Stimulated activated naive CD4-positive, alpha-beta T cell treated with Interleukin-2 at 50 U/mL for 16 hours (primary cell): ENCODE results near the gene HEXD.
A peak's percentile ranks its signal among the peaks of the same experiment; 100 is the strongest.
"Not testable (repeated sequence)": the region's sequence is repeated elsewhere in the genome, so short reads cannot be mapped to it uniquely, and the experiment has no call there.

Source experiments
- DNase-seq: peaks from one replicate; lab custom pipeline; 2025; lab: John Stamatoyannopoulos, UW

HEXD gene

DNA sequence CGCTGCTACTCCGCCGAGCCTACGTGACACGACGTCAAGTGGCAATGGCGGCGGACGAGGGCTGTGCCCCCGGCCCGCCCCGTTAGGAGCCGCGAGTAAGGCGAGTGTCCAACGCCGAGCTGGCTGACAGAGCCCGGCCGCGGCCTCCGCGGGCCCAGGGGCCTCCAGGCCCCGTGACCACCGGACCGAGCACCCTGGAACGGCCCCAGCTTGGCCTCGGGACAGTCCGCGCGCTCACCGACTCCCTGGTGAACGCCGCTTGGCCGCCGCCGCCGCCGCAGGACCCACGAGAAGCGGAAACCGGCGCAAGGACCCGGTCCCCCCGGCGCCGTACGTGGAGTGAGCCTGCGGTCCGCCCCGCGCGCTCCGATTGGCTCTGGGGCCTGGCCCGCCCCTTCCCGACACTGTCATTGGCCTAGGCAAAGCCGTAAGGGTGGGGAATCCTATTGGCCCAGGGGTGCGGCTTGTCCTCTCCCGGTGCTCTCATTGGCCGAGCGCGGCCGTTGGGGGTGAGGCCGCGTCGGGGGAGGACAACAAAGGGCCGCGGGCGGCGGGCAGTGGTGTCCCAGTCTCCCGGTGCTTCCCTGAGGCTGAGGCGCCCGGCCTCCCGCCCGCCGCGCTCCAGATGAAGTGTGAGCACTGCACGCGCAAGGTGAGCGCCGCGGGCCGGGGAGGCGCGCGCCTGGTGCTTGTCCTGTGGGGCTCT lies 40.2 kb downstream of the HEXD start, which contains the start of gene NARF:
NARF (plus strand) TSS at position 563 of the 706 bp plus-strand sequence; CDS start at position 626, 63 bp downstream.
- DNase-seq = peak; percentile 96

DNA sequence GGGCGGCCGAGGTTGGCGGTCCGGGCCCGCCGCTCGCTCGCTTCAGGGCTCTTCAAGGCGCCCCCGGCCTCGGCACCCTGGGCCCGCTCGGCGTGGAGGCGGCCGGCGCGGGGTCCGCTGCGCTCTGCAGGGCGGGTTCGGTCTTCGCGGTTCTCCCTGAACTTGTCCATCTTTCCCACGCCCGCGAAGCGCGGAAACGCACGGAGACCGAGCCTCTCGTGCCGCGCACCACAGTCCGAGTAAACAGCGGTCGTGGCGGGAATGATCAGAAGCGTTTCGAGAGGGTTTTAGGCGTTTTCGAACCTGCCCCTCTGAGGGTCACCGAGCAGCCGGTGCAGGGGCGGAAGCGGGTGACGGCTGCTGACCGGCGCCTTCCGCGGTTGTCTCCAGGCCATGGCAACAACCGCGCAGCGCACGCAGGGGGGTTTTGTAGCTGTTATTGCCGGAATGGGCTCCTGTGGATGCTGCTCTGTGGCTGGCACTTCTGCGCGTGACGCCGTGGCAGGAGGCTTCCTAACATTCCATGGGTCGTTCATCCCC lies 40.8 kb downstream of the HEXD start:
- DNase-seq = no peak

DNA sequence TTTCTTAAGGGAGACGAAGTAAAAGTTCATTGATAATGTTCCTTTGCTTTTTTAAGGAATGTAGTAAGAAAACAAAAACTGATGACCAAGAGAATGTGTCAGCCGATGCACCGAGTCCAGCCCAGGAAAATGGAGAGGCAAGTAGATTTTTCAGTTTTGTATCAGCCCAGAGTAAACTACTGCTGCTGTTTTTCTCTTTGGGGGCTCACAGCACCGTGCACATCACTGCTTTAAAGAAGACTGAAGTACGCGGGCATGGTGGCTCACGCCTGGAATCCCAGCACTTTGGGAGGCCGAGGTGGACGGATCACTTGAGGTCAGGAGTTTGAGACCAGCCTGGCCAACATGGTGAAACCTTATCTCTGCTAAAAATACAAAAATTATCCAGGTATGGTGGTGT lies 41.8 kb downstream of the HEXD start:
- not testable (repeated sequence) for DNase-seq

DNA sequence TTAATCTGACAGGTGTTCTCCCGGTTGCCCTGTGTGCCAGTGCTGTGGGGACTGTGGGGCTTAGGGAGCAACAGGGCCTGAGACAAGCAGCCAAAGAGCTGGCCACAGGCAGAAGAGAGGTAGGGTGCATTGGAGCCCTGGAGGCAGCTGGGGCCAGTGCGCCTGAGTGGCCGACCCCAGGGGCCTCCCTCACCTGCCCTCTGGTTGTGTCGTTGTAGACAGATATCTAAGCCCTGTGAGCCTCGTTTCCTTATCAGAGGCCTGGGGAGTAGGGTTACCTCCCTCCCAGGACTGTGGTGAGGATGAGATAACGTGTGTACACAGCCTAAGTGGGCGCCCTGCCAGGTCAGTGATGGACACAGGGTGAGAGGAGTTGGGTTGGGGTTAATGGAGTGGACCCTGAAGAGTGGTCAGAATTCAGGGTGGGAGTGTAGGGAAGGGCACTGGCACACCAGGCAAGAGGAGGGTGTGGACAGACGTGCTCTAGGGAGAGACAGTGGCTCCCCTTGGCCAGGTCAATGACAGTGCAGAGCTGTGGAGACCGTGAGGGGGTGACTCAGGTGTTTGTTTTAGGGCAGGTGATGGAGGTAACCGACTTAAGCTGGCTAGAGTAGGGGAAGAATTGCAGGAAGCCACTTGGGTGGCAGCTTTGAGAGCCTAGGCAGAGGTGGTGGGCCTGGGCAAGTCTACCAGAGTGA lies 43.8 kb downstream of the HEXD start:
- no peak for DNase-seq

DNA sequence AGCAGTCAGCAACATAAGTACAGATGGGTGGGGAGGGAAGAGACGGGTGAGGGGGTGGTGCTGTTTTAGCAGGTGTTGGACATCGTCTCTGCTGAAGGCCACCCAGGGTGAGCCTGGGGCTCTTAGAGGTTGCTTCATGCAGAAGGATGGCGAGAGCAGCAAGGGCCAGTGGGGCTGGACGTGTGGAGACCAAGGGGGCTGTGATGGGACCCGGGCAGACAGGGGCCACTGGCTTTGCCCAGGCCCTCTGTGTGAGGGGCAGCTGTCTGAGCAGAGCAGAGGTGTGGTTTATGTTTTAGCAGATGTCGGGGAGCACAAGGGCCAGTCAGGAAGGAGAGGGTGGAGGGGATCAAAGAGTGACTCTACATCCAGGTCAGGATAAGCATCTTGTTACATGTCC lies 45.2 kb downstream of the HEXD start:
- no peak for DNase-seq

DNA sequence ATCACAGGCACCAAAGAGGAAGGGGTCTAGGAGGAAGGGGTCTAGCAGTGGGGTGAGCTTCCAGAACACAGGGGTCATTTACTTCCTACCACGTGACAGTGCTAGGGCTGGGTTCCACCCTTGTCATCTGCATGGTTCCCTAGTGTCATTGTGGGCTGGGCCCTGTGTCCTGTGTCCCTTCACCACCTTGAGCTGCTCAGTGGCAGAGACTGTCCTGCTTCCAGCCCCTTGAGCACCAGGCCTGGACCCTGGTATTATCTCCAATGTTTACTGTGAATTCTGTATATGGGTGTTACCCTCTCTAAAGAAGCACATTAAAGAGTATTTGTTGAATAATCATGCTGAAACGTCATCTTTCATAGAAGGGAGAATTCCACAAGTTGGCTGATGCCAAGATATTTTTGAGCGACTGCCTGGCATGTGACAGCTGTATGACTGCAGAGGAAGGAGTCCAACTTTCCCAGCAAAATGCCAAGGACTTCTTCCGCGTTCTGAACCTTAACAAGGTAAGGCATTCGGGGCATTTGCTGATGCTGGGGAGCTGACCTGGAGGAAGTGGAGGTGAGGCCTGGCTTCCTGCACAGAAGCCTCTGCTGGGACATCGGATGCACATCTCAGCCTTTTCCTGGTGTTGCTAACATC lies 45.9 kb downstream of the HEXD start:
- DNase-seq = no peak

DNA sequence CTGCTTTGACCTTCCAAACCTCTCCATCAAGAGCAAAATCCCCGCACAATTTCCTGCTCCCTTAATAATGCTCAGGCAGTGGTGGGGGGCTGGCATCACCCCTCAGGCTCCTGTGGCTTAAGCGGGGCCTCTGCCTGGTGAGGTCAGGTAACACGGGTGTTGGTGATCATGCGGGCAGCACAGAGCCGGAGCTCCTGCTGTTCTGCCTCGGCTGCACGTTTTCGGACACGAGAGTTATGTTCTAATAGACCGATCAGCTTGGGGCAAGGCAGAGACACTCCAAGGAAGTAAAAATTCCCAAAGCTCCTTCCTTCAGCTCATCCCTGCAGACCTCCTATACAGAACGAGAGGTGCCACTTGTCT lies 46.4 kb downstream of the HEXD start:
- DNase-seq = no peak

DNA sequence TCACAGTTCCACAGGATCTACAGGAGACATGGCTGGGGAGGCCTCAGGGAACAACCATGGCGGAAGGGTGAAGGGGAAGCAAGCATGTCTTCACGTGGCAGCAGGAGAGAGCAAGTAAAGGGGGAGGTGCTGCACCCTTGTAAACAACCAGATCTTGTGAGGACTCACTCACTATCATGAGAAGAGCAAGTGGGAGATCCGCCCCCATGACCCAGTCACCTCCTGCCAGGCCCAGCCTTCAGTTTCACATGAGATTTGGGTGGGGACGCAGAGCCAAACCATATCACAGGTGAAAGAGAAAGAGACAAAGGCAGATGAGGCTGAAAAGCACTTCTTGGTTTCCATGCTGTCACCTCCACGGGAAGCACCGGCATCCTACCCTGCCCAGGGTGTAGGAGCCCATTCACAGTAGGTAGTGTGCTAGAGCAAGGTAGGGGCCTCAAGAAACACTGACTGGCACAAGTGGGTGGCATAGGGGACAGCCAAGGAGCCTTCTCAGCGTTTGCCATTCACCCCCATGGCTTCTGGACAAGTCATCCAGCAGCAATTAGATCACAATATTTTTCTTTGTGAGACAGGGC lies 47.0 kb downstream of the HEXD start:
- DNase-seq = no peak

DNA sequence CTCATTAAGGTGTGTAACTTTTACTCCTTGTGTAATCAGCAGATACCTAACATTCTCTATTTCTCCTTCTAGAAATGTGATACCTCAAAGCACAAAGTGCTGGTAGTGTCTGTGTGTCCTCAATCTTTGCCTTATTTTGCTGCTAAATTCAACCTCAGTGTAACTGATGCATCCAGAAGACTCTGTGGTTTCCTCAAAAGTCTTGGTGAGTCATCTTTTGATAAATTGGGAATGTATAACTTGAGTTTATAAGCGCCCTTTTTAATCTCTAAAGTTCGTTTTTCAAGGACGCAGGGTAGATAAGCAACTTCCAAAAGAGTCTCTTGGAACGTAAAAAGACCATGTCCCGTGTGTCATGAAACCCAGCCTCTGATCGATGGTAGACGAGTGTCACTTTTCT lies 50.5 kb downstream of the HEXD start:
- no peak for DNase-seq

DNA sequence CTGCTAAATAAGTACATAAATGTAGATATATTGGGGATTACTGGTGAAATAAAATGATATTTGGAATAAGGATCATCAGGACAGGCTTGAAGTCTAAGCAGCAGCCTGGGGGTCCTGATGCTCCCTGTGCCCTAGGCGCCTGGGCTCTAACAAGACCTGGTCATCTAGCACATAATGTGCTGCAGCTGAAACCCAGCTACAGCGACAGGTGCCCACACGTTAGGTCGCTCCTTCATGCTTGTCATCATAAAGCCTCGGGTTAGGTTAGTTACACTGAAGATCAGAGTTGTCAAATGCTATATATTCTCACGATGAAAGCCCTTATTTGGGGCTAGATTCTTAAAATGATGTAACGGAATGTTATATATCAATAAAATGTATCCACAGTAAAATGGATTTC lies 51.9 kb downstream of the HEXD start:
- DNase-seq = no peak

DNA sequence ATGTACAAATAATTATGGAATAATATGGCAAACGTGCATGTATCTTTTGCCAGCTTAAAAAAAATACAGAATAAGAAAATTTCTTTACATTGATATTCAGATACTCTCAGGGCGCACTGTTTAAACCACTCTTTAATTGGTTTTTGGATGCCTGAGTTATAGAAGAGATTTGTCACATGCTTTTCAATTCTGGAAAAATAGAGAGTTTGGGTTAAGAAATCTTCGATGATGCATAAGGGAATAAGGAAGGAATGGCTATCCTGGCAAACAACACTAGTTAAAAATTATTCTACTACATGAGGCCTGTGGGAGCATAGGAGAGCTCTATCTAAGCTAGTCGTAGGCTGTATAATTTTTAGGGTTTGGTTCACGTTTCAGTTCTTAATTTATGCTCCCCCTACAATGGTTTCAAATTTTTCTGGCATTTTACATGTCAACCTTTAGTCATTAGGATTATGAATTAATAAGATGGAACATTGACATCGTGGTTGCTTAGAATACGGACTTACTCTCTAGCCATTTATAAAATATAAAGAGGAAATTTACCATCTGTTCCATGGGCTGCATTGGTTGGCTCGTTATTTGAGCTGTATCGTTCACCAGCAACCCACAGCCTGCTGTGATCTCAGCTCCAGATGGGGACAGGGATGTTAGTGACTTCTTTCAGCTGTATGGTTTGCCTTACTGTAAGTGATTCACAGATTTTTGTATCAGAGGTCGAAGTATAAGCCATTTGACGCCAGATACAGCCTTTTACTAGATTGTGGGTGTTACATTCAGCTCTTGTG lies 56.3 kb downstream of the HEXD start:
- DNase-seq = no peak

DNA sequence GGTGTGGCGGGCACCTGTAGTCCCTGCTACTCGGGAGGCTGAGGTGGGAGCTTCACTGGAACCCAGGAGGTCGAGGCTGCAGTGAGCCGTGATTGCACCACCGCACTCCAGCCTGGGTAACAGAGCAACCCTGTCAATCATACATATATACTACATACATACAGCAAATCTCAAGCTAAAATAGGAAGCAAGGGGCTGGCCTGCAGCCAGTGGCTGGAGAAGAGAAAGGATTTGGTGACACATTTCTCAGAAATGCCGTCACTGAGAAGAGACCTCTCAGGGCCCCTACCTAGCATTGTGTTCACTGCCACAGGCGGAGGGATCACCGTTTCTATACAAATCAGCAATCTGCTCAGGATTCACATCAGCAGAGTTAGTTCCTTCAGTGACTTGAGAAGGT lies 57.3 kb downstream of the HEXD start:
- no peak for DNase-seq

DNA sequence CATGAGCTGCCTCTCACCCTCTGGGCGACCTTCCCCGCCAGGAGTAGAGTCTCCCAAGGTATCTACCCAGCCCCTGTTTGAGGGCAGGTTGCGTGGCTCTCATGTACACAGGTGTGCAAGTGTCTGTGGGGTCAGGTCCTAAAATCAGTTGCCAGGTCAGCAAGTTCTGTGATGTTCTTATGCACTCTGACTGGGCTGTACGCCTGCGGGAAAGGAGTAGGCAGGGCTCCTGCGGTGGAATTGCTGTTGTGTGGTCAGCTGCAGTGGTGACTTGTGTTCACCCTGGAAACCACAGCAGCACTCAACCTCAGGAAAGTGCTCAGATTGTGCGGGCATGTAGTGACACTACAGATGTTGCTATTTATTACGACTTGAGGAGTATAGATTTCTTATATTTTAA lies 59.8 kb downstream of the HEXD start:
- DNase-seq = no peak

DNA sequence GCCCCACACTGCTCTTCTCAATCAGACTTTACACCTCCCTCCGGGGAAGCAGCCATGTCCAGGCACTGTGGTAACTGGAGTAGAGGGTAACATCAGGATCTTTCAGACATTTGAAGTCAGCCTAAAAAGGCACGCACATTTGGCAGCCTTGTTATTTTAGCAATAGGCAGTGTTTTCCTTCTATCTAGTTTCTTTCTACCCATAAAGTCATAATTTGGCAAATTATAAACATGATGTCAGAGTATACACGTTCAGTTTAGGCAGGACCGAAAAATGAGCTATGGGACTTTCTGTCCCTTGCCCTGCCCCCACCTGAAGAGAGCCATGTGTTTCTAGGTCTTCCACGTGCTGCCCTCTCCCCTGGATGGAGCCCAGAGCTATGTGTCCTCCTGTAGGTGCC lies 61.5 kb downstream of the HEXD start:
- DNase-seq = no peak

DNA sequence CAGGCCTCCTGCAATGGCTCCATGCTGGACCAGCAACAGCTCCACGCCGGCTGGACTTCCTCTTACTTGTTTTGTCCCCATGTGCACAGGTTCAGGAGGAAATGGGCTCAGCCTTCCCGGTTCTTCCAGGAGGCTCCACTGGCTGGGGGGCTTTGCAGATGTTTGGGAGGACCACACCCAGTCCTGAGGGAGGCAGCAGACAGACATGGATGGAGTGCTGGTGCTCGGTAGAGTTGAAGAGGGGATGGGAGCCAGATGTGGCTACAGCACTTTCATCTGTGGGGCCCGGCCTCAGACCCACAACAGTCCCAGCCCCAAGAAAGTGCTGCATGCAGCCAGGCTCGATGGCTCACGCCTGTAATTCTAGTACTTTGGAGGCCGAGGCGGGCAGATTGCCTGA lies 62.2 kb downstream of the HEXD start:
- DNase-seq = no peak

DNA sequence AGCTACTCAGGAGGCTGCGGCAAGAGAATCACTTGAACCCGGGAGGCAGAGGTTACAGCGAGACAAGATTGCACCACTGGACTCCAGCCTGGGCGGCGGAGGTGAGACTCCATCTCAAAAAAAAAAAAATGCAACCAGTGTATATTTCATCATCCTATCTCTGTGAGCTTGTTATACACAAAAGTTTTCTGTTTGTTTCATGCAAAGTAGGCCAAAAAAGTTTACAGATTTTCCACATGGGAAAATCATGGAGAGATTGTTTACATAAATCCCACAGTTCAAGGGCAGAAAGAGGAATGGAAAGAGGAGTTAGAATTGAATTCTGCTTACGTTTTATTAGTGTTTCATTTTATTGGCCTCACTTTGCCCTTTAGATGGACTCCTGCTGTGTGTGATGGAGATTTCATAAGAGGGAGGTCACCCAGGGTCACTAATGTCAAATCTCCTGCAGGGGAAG lies 65.1 kb downstream of the HEXD start:
- DNase-seq = no peak

DNA sequence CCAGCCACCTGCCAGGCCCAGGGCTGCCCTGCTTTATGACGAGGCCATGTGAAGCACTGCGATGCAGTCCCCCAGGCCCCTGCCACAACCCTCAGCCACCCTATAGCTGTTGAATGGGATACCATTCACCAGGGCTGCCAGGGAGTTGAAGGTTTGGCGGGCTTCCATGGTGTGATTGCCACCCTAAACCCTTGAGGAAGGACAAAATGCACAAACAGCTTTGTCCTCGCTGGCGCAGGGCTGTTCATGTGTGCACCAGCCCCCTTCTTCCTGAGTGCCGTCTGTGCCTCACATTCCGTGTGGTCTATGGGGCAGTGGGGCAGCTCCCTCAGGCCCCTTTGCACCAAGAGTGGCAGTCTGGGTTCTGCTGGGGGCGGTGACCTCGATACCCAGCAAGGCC lies 65.7 kb downstream of the HEXD start:
- DNase-seq = no peak

DNA sequence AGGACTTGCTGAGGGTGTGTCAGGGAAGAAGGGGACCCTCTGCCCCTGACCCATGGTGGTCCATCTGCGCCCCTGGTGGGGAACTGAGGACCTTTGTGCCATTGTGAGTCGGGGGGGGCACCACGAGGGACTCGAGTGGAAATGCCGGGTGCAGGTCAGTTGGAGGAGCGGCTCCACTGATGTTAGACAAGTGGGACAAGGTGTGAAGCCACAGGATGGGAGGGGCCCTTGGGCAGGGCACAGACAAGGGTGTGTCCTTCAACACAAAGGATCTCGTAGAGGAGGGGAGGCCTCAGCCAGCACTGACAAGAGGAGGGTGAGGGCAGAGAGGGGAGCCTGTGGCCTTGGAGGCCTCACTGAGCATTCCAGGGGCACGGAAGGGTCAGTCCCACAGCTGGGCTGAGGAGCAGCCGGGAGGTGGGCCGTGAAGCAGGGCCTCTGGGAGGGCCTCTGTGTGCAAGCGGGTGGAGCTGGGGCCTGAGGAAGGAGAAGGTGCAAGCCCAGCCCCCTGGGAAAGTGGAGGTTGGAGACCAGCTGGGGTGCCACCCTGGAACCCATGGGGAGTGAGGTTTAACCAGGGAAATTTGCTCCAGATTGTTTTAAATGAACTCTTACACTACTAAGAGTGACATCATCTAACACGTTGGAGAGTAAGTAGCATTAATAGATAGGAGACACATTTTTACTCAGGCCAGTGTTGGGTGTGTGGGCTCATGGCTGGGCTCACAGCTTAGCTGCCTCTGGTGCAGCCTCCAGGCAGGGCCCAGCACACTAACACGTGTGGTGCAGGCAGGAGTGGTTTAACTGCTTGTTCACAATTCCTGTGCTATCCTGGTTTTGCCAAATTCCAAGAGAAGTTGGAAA lies 68.3 kb downstream of the HEXD start:
- no peak for DNase-seq

DNA sequence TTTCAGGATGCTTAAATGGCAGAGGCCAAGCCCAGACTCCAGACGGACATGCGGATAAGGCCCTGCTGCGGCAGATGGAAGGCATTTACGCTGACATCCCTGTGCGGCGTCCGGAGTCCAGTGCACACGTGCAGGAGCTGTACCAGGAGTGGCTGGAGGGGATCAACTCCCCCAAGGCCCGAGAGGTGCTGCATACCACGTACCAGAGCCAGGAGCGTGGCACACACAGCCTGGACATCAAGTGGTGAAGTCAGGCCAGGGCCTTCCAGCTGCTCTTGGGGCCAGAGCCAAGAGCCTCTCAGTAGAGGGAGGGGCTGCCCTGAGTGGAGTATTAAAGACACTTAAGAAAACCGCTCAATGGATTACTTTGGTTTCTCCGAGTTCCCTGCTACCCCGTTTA lies 69.8 kb downstream of the HEXD start:
- DNase-seq = no peak

DNA sequence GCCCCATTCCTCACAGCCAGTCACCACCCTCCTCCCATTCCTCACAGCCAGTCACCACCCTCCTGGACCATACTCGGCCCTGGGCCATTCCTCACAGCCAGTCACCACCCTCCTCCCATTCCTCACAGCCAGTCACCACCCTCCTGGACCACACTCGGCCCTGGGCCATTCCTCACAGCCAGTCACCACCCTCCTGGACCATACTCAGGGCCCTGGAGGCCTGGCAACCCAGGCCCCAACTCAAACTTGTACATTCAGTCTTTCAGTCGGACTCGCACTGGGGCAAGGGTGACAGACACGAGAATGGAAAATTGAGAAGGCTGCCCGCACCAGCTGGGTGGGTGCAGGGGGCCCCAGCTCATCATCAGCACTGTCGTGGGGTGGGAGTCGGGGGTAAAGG lies 71.0 kb downstream of the HEXD start:
- DNase-seq = no peak
